GM12872 (cell line): ENCODE measurements around the gene RELL2.

ENCODE experiments used
- CTCF ChIP-seq: IDR thresholded peaks from 3 replicates; pipeline ENCODE4 v1.5.1; 2011; ENCODE audit warnings: low read depth, mild to moderate bottlenecking, low read length, moderate library complexity; ENCODE audit not compliant: insufficient read depth

RELL2 gene

GRCh38 chr5:141683596-141684141, 46.9 kb downstream of the RELL2 start:
- no peak for TF ChIP-seq CTCF

- TF ChIP-seq CTCF: no peak
Measured at GRCh38 chr5:141685591-141685990, 48.8 kb downstream of the RELL2 start.

- no peak for TF ChIP-seq CTCF
Measured at GRCh38 chr5:141686648-141687416, 50.0 kb downstream of the RELL2 start.
